Activated T-helper 17 cell treated with anti-CD3 and anti-CD28 coated beads, Interleukin-2, amount 50 U/mL, for 72 hours (primary cell): ENCODE data around the gene GRM1. TPM values are rescaled to one million over a fixed set of nuclear protein-coding genes. Genes with fewer than 3 reads are reported as not detected.

ENCODE experiments used
- ATAC-seq: fragments of 150-1000 bp; cut with Tn5 transposase; replicated peaks from 2 replicates; pipeline ENCODE4 v1.10.0; 2021; ENCODE audit warnings: mild to moderate bottlenecking, moderate library complexity
- H3K27ac Mint-ChIP-seq: one replicate; pipeline ENCODE4 v1.8.0; 2022; ENCODE audit warnings: mixed read lengths
- H3K27me3 Mint-ChIP-seq: one replicate; pipeline ENCODE4 v1.8.0; 2022; ENCODE audit warnings: mixed read lengths
- H3K36me3 Mint-ChIP-seq: one replicate; pipeline ENCODE4 v1.8.0; 2022; ENCODE audit warnings: low read depth, mild to moderate bottlenecking, mixed read lengths
- H3K4me1 Mint-ChIP-seq: one replicate; pipeline ENCODE4 v1.8.0; 2022; ENCODE audit warnings: mixed read lengths
- H3K4me3 Mint-ChIP-seq: one replicate; pipeline ENCODE4 v1.8.0; 2022; ENCODE audit warnings: mild to moderate bottlenecking, mixed read lengths
- H3K9me3 Mint-ChIP-seq: one replicate; pipeline ENCODE4 v1.8.0; 2022; ENCODE audit warnings: mixed read lengths
- total RNA-seq, 2 donors: library from RNA; stranded (reverse); gene quantifications; one replicate each; pipeline ENCODE4 v1.2.3, GENCODE V29; 2022

The GRM1 gene
- total RNA-seq, 2 donors from 2014 or later = 0.04 TPM; not detected in 1

DNA sequence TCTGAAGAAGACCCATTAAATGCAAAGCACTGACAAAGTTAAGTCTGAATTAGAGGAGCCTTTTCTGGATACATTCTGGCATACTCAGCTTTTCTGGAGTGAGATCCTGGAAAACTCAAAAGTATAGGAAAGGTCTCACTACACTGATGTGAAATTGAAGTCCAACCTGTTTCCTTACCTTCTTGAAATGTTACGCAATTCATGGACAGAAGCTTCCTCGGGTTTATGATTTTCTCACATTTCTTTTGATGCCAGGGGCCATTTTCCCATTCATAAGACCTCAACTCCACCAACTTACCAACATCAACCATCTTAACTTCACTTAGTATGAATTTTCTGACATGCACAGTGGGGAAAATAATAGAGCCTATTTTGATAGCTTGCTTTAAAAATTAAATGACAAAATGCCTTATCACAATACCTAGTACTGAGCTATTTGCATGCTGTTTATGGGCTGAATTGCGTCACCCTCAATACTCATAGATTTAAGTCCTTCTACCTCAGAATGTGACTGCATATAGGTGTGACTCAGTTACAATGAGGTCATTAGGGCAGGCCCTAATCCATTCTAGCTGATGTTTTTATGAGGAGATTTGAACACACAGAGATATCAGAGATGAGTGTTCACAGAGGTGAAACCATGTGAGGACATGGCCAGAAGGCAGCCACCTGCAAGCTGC, 441.4 kb downstream of the GRM1 start:
- ATAC-seq = no peak
- H3K9me3 Mint-ChIP-seq = no peaks in the 10 kb centered on the region
- no peaks in the 10 kb centered on the region for H3K36me3 Mint-ChIP-seq
- peaks cover 4% of the 10 kb centered on the region for H3K27me3 Mint-ChIP-seq
- no peak overlapping the region for H3K27ac Mint-ChIP-seq
- H3K4me3 Mint-ChIP-seq = no peak overlapping the region
- H3K4me1 Mint-ChIP-seq = no peaks in the 10 kb centered on the region

DNA sequence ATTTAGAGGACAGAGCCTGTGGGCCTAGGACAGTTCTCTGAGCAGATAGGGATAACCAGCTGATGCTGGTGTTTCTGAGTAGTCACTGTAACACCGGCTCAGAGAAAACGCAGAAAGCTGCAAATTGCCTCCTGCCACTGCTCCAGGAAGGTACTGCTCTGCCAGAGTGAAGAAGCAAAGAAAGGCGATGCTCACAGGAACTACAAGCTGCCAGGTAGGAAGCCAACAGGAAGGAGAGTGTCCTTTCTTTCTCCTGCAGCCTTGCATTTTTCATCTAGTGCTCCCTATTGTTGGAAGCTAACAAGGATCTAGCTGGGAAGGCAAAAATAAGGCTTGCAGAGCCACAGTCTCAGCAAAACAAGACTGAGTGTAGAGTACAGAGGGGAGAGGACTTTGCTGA, 444.1 kb downstream of the GRM1 start:
- H3K36me3 Mint-ChIP-seq = no peaks in the 10 kb centered on the region
- no peaks in the 10 kb centered on the region for H3K4me1 Mint-ChIP-seq
- no peak overlapping the region for H3K27ac Mint-ChIP-seq
- peaks cover 4% of the 10 kb centered on the region for H3K27me3 Mint-ChIP-seq
- H3K9me3 Mint-ChIP-seq = no peaks in the 10 kb centered on the region
- no peak for ATAC-seq
- no peak overlapping the region for H3K4me3 Mint-ChIP-seq

DNA sequence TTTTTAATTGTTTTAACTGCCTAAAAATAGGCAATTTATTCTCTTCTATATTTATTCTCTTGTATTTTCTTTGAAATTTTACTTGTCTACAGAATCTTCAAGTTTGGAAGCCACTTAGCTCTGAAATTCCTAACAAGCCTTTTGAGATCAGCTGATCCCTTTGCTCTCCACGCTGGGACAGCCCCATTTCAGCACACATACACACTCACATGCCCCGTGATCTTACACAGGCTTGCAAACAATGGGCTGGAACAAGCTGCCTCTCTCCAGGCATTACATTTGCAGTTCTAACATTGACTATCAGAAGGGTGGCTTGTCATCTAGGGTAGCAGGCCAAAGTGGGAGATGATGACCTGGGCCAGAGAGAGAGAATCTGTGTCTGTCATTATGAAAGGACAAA, 452.7 kb downstream of the GRM1 start:
- H3K9me3 Mint-ChIP-seq = peaks cover 11% of the 10 kb centered on the region
- H3K36me3 Mint-ChIP-seq = no peaks in the 10 kb centered on the region
- ATAC-seq = no peak
- H3K27me3 Mint-ChIP-seq = peaks cover 10% of the 10 kb centered on the region
- no peaks in the 10 kb centered on the region for H3K4me1 Mint-ChIP-seq
- no peak overlapping the region for H3K4me3 Mint-ChIP-seq
- no peak overlapping the region for H3K27ac Mint-ChIP-seq

DNA sequence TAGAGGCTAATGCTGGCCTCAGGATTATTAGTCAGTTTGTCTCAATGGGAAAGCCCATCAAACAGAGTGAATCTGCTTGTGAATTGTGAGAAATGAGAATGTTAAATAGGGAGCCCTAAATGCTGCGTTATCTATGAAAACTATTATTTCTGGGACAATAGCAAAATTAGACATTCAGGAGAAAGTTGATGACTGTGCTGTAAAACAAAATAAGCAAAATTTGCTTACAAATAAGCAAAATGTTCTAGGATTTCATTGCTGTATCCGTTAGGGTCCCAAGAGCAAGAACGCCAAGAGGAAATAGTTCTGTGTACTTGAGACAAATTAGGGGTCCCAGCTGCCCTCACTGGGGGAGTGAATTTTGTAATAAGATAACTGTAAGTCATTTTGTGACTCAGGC, 455.5 kb downstream of the GRM1 start:
- Mint-ChIP-seq H3K9me3 (peaks cover 9% of the 10 kb centered on the region), H3K4me1 (no peaks in the 10 kb centered on the region), H3K36me3 (no peaks in the 10 kb centered on the region), H3K27ac (no peak overlapping the region), H3K4me3 (no peak overlapping the region), H3K27me3 (peaks cover 10% of the 10 kb centered on the region)
- no peak for ATAC-seq

Other genes with a start within 250 kb of the GRM1 start
- gene FBXO30, start 214.3 kb upstream of the GRM1 start, total RNA-seq = 1 to 10 TPM; 3.6 to 4.8 TPM
- gene SHPRH, start 64.7 kb upstream of the GRM1 start, total RNA-seq = 10 to 100 TPM; 12.0 to 15.9 TPM